ENCODE measurements around the gene TMEM255A. TPM values are rescaled to one million over a fixed set of nuclear protein-coding genes. Genes with fewer than 3 reads are reported as not detected.

The TMEM255A gene
- total RNA-seq, 2 experiments from 2014 or later: not detected

- Mint-ChIP-seq H3K36me3 (ENCODE audit: low read depth) (no peaks in the 10 kb centered on the region), H3K4me3 (no peak overlapping the region), H3K9me3 (no peaks in the 10 kb centered on the region), H3K27ac (no peak overlapping the region), H3K4me1 (ENCODE audit: low read depth) (peaks cover 6% of the 10 kb centered on the region), H3K27me3 (no peaks in the 10 kb centered on the region)
- intact Hi-C loops (cut with micrococcal nuclease): no loop called here
- POLR2A ChIA-PET: no interaction called here
- TF ChIP-seq, protein P1, sequence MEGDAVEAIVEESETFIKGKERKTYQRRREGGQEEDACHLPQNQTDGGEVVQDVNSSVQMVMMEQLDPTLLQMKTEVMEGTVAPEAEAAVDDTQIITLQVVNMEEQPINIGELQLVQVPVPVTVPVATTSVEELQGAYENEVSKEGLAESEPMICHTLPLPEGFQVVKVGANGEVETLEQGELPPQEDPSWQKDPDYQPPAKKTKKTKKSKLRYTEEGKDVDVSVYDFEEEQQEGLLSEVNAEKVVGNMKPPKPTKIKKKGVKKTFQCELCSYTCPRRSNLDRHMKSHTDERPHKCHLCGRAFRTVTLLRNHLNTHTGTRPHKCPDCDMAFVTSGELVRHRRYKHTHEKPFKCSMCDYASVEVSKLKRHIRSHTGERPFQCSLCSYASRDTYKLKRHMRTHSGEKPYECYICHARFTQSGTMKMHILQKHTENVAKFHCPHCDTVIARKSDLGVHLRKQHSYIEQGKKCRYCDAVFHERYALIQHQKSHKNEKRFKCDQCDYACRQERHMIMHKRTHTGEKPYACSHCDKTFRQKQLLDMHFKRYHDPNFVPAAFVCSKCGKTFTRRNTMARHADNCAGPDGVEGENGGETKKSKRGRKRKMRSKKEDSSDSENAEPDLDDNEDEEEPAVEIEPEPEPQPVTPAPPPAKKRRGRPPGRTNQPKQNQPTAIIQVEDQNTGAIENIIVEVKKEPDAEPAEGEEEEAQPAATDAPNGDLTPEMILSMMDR (IDR thresholded peaks at IDR 0.05): no peak
- CTCF ChIA-PET: no interaction called here
- ATAC-seq: no peak
- no peak for DNase-seq
Measured at GRCh38 chrX:120224388-120224787, 86.9 kb downstream of the TMEM255A start.

GRCh38 chrX:120223374-120223773, 87.9 kb downstream of the TMEM255A start:
- no peak for DNase-seq
- Mint-ChIP-seq H3K36me3 (ENCODE audit: low read depth) (no peaks in the 10 kb centered on the region), H3K27ac (no peak overlapping the region), H3K4me3 (no peak overlapping the region), H3K27me3 (no peaks in the 10 kb centered on the region), H3K9me3 (no peaks in the 10 kb centered on the region), H3K4me1 (ENCODE audit: low read depth) (peaks cover 2% of the 10 kb centered on the region)
- ATAC-seq: no peak
- CTCF ChIA-PET: interaction anchor here (1.5 kb wide), 1 partner anchor 9 kb away, joined by 6 read pairs; no protein-coding TSS in a partner anchor
- POLR2A ChIA-PET: no interaction called here
- intact Hi-C loops (cut with micrococcal nuclease): no loop called here
- TF ChIP-seq, protein P1 (IDR thresholded peaks at IDR 0.05): no peak

DNA sequence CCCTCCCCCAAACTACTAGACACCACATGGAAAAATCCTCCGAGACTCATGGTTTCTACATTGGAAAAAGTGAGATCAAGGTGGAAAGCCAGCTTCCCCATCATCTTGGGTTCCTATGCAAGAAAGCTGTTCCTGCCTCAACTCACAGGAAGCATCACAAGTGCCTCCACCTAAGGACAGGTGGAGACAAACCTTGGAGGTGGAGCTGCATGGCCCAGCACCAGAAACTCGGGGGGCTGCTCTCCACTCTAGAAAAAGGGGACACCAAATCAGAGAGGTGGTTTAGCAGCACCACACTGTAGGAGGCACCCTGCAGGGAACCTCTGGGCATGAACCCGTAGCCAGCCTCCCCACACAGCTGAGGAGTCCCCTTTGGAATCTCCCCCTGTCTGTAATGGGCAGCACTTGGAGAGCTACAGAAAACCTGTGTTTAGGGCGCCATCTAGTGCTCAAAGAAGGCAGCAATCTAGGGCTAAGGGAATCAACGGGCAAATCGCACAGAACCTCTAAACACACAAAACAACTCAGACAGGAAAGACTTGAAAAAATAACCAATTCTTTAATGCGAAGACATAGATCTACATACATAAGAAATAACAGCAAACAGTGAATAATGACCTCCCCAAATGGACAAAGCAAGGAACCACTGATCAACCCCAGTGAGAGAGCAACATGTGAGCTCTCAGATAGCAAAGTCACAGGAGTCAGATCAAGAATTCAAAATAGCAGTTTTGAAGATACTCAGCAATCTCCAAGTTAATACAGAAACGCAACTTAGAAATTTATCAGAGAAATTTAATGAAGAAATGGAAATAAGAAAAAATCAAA, 97.6 kb downstream of the TMEM255A start:
- TF ChIP-seq, protein P1 (IDR thresholded peaks at IDR 0.05): peak; percentile 57
- H3K4me3 Mint-ChIP-seq: no peak overlapping the region

More for the DNA sequence above, 97.6 kb downstream of the TMEM255A start:
- no peaks in the 10 kb centered on the region for H3K9me3 Mint-ChIP-seq
- ATAC-seq (peak; percentile 83), DNase-seq (peak; percentile 73)
- no peak overlapping the region for H3K27ac Mint-ChIP-seq
- H3K4me1 Mint-ChIP-seq (ENCODE audit: low read depth): peaks cover 10% of the 10 kb centered on the region
- CTCF ChIA-PET: interaction anchor here (0.7 to 2.2 kb wide), 15 partner anchors 9 to 252 kb away, joined by 3 to 35 read pairs (median 3); no protein-coding TSS in a partner anchor
- POLR2A ChIA-PET: no interaction called here
- intact Hi-C loops (cut with micrococcal nuclease): no loop called here
- no peaks in the 10 kb centered on the region for H3K36me3 Mint-ChIP-seq (ENCODE audit: low read depth)
- H3K27me3 Mint-ChIP-seq: no peaks in the 10 kb centered on the region

Other genes with a start within 250 kb of the TMEM255A start
- gene RHOXF2B, start 233.8 kb downstream of the TMEM255A start, total RNA-seq: not detected
- not detected for gene RHOXF1, start 195.5 kb downstream of the TMEM255A start, total RNA-seq
- not detected for gene RHOXF2, start 152.8 kb downstream of the TMEM255A start, total RNA-seq
- 10 to 100 TPM; 11.6 to 12.4 TPM for gene ZBTB33, start 60.6 kb downstream of the TMEM255A start, total RNA-seq
- gene ATP1B4, start 50.6 kb upstream of the TMEM255A start, total RNA-seq: not detected
- gene LAMP2, start 157.8 kb upstream of the TMEM255A start, total RNA-seq: 10 to 100 TPM; 22.9 to 23.3 TPM
- gene CUL4B, start 249.5 kb upstream of the TMEM255A start, total RNA-seq: 10 to 100 TPM; 39.1 to 39.8 TPM

Data from activated CD8-positive, alpha-beta T cell treated with anti-CD3 and anti-CD28 coated beads for 36 hours (primary cell).